ENCODE data around the gene CBX2. TPM values are rescaled to one million over a fixed set of nuclear protein-coding genes. Genes with fewer than 3 reads are reported as not detected.

Gene CBX2
- total and polyA plus RNA-seq, 2 experiments from 2014 or later, result 0.11 to 0.13 TPM

DNA sequence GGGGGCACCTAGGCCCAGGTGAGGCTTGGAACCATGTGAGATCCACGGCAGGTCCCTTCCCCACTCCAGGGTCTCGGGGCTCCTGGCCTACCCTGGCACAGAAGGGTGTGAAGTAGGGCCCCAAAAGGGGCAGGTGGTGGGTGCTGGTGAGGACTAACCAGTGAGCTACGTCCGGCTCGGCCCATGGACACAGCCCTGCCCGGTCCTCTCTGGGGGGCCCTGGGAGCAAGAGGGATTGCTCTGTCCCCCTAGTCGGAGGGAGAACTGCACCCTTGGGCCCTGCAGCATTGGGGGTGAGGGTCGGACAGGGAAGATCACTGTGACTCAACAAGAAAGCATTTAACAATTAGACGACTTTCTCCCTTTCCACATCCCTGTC is 44.3 kb upstream of the CBX2 start:
- no peak for DNase-seq
- H2AFZ ChIP-seq, result no peak overlapping the region
- H3F3A ChIP-seq (ENCODE audit: insufficient read depth), result no peaks in the 10 kb centered on the region
- no peak overlapping the region for H3K4me3 ChIP-seq
- H4K20me1 ChIP-seq (ENCODE audit: insufficient read depth), result no peaks in the 10 kb centered on the region
- WGBS, 2 experiments (ENCODE audit: low coverage in 1 of 2, low lambda C conversion rate in 2 of 2, missing lambda C conversion rate in 2 of 2), result 56 to 58% methylated on average over 9 of the region's 9 CpGs
- H3K4me1 ChIP-seq (ENCODE audit: insufficient read depth), result no peaks in the 10 kb centered on the region
- no peaks in the 10 kb centered on the region for H3K36me3 ChIP-seq (ENCODE audit: low read depth)
- no peaks in the 10 kb centered on the region for H3K79me2 ChIP-seq (ENCODE audit: insufficient read depth)
- H3K27me3 ChIP-seq (replicated peaks; ENCODE audit: insufficient read depth), result no peaks in the 10 kb centered on the region
- H3K4me2 ChIP-seq (ENCODE audit: unreplicated experiment), result no peak overlapping the region
- no peaks in the 10 kb centered on the region for H3K9me3 ChIP-seq (ENCODE audit: low read depth)
- no peak overlapping the region for H3K27ac ChIP-seq
- no peaks in the 10 kb centered on the region for H3K9me2 ChIP-seq (ENCODE audit: insufficient read depth)
- in situ Hi-C loops (cut with MboI), result no loop called here
- no peak overlapping the region for H3K9ac ChIP-seq
- TF ChIP-seq EZH2 (IDR thresholded peaks at IDR 0.05; ENCODE audit: insufficient read depth, poor library complexity, severe bottlenecking) (no peak), EZH2phosphoT487 (IDR thresholded peaks at IDR 0.05; ENCODE audit: insufficient read depth, low read depth) (no peak)

DNA sequence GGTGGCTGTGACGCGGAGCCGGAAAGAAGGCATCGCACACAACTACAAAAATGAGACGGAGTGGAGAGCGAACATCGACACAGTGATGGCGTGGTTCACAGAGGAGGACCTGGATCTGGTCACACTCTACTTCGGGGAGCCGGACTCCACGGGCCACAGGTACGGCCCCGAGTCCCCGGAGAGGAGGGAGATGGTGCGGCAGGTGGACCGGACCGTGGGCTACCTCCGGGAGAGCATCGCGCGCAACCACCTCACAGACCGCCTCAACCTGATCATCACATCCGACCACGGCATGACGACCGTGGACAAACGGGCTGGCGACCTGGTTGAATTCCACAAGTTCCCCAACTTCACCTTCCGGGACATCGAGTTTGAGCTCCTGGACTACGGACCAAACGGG is 42.9 kb upstream of the CBX2 start:
- TF ChIP-seq EZH2 (IDR thresholded peaks at IDR 0.05; ENCODE audit: insufficient read depth, poor library complexity, severe bottlenecking) (no peak), EZH2phosphoT487 (IDR thresholded peaks at IDR 0.05; ENCODE audit: insufficient read depth, low read depth) (no peak)
- no peak overlapping the region for H2AFZ ChIP-seq
- no peaks in the 10 kb centered on the region for H4K20me1 ChIP-seq (ENCODE audit: insufficient read depth)
- no peaks in the 10 kb centered on the region for H3K9me3 ChIP-seq (ENCODE audit: low read depth)
- no peak overlapping the region for H3K4me2 ChIP-seq (ENCODE audit: unreplicated experiment)
- H3K27ac ChIP-seq, result no peak overlapping the region
- in situ Hi-C loops (cut with MboI), result no loop called here
- no peak overlapping the region for H3K9ac ChIP-seq
- 87 to 90% methylated on average over 31 to 32 of the region's 32 CpGs for WGBS, 2 experiments (ENCODE audit: low coverage in 1 of 2, low lambda C conversion rate in 2 of 2, missing lambda C conversion rate in 2 of 2)
- H3F3A ChIP-seq (ENCODE audit: insufficient read depth), result no peaks in the 10 kb centered on the region
- no peaks in the 10 kb centered on the region for H3K79me2 ChIP-seq (ENCODE audit: insufficient read depth)
- H3K36me3 ChIP-seq (ENCODE audit: low read depth), result no peaks in the 10 kb centered on the region
- DNase-seq, result no peak
- no peak overlapping the region for H3K4me3 ChIP-seq
- H3K4me1 ChIP-seq (ENCODE audit: insufficient read depth), result no peaks in the 10 kb centered on the region
- no peaks in the 10 kb centered on the region; the same call in 1 of the 2 replicates for H3K27me3 ChIP-seq (replicated peaks; ENCODE audit: insufficient read depth)
- no peaks in the 10 kb centered on the region for H3K9me2 ChIP-seq (ENCODE audit: insufficient read depth)

DNA sequence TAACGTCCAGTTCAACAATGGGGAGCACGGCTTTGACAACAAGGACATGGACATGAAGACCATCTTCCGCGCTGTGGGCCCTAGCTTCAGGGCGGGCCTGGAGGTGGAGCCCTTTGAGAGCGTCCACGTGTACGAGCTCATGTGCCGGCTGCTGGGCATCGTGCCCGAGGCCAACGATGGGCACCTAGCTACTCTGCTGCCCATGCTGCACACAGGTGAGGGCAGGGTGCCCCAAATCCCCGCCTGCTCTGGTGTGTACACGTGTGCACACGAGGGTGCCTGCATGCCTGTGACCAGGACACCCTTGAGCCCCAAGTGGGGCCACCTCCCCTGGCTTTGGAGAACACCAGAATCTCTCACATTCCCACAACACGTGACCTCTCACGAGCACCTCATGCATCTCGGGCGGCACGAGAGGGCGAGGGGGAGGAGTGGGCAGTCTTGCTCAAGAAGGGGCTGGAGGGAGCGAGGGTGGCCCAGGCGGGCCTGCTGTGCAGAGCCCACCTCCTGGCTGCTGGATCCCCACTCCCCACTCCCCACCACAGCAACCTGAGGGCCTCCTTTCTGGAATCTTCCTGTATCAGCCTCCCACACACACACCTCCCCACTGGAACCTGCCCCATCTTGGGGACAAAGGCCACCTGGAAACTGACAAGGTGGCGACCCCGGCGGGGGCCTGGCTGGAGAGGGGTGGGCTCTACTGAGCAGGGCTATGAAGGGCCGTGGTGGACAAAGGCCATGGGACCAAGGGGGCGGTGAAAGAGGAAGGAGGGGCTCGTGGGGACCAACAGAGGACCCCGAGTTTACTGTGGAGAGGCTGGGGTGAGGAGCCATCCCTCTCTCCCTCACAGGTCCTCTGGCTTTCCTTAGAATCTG is 40.7 kb upstream of the CBX2 start:
- WGBS, 2 experiments (ENCODE audit: low coverage in 1 of 2, low lambda C conversion rate in 2 of 2, missing lambda C conversion rate in 2 of 2), result 72 to 73% methylated on average over 29 to 30 of the region's 30 CpGs

DNA sequence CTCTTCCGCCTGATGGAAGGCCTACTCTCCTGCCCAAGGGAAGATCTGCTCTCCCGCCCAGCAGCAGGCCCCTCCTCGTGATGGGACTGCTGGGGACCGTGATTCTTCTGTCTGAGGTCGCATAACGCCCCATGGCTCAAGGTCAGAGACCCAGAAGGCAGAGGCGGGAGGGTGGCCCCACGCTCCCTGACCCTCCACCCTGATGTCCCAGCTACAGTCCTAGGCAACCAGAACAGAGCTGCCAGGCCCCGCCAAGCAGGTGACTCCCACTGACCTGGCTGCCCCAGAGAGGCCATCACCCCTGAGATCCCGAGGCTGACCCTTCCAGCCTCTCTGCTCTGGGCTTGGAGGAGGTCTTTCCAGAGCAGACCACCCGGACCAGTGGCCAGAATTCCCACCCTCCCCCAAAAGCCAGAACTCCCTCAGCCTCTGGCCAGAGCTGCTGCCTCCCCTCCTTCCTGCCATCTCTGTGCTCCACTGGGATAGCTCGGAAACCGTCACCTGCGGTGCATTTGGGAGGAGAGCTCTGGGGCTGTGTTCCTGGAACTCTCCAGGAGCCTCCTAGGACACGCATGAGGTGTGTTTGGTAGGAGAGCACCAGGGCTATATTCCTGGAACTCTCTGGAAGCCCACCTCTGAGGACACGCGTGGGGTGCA is 39.9 kb upstream of the CBX2 start:
- no peaks in the 10 kb centered on the region for H3K36me3 ChIP-seq (ENCODE audit: low read depth)
- H3F3A ChIP-seq (ENCODE audit: insufficient read depth), result no peaks in the 10 kb centered on the region
- TF ChIP-seq EZH2 (IDR thresholded peaks at IDR 0.05; ENCODE audit: insufficient read depth, poor library complexity, severe bottlenecking) (no peak), EZH2phosphoT487 (IDR thresholded peaks at IDR 0.05; ENCODE audit: insufficient read depth, low read depth) (no peak)
- H3K27me3 ChIP-seq (replicated peaks; ENCODE audit: insufficient read depth), result peaks cover 10% of the 10 kb centered on the region
- H3K4me2 ChIP-seq (ENCODE audit: unreplicated experiment), result no peak overlapping the region
- H2AFZ ChIP-seq, result no peak overlapping the region
- WGBS, 2 experiments (ENCODE audit: low coverage in 1 of 2, low lambda C conversion rate in 2 of 2, missing lambda C conversion rate in 2 of 2), result 67% methylated on average over 17 of the region's 17 CpGs
- H3K4me3 ChIP-seq, result no peak overlapping the region
- no peaks in the 10 kb centered on the region for H3K9me2 ChIP-seq (ENCODE audit: insufficient read depth)
- H3K4me1 ChIP-seq (ENCODE audit: insufficient read depth), result no peaks in the 10 kb centered on the region
- no peaks in the 10 kb centered on the region for H3K79me2 ChIP-seq (ENCODE audit: insufficient read depth)
- no peaks in the 10 kb centered on the region for H3K9me3 ChIP-seq (ENCODE audit: low read depth)
- no peak overlapping the region for H3K27ac ChIP-seq
- DNase-seq, result no peak
- H4K20me1 ChIP-seq (ENCODE audit: insufficient read depth), result no peaks in the 10 kb centered on the region
- in situ Hi-C loops (cut with MboI), result no loop called here
- no peak overlapping the region for H3K9ac ChIP-seq

More for the DNA sequence above, 40.7 kb upstream of the CBX2 start:
- no peaks in the 10 kb centered on the region for H3F3A ChIP-seq (ENCODE audit: insufficient read depth)
- no peak overlapping the region for H3K4me2 ChIP-seq (ENCODE audit: unreplicated experiment)
- no peaks in the 10 kb centered on the region for H3K9me3 ChIP-seq (ENCODE audit: low read depth)
- TF ChIP-seq EZH2 (IDR thresholded peaks at IDR 0.05; ENCODE audit: insufficient read depth, poor library complexity, severe bottlenecking) (no peak), EZH2phosphoT487 (IDR thresholded peaks at IDR 0.05; ENCODE audit: insufficient read depth, low read depth) (no peak)
- H3K4me1 ChIP-seq (ENCODE audit: insufficient read depth), result no peaks in the 10 kb centered on the region
- DNase-seq, result no peak
- no peaks in the 10 kb centered on the region for H3K9me2 ChIP-seq (ENCODE audit: insufficient read depth)
- in situ Hi-C loops (cut with MboI), result no loop called here
- H3K27ac ChIP-seq, result no peak overlapping the region
- H3K9ac ChIP-seq, result no peak overlapping the region
- H3K27me3 ChIP-seq (replicated peaks; ENCODE audit: insufficient read depth), result peaks cover 10% of the 10 kb centered on the region
- no peak overlapping the region for H2AFZ ChIP-seq
- no peak overlapping the region for H3K4me3 ChIP-seq
- H4K20me1 ChIP-seq (ENCODE audit: insufficient read depth), result no peaks in the 10 kb centered on the region
- no peaks in the 10 kb centered on the region for H3K79me2 ChIP-seq (ENCODE audit: insufficient read depth)
- H3K36me3 ChIP-seq (ENCODE audit: low read depth), result no peaks in the 10 kb centered on the region

Data from GM23248 (cell line).